Dermis blood vessel endothelial cell (primary cell): ENCODE results near the gene DGCR2. TPM values are rescaled to one million over a fixed set of nuclear protein-coding genes. Genes with fewer than 3 reads are reported as not detected.
A peak's percentile ranks its signal among the peaks of the same experiment; 100 is the strongest.

Experiments
- DNase-seq: peaks from one replicate; pipeline ENCODE4 v3.0.0; 2010
- total RNA-seq: library from RNA; depleted of rRNA; stranded (reverse); fragments of >200 nt; gene quantifications from 2 replicates; pipeline ENCODE4 v1.2.3, GENCODE V29; 2014

The DGCR2 gene
- total RNA-seq, 1 donor from 2014 or later, result 56.2 TPM

DNA sequence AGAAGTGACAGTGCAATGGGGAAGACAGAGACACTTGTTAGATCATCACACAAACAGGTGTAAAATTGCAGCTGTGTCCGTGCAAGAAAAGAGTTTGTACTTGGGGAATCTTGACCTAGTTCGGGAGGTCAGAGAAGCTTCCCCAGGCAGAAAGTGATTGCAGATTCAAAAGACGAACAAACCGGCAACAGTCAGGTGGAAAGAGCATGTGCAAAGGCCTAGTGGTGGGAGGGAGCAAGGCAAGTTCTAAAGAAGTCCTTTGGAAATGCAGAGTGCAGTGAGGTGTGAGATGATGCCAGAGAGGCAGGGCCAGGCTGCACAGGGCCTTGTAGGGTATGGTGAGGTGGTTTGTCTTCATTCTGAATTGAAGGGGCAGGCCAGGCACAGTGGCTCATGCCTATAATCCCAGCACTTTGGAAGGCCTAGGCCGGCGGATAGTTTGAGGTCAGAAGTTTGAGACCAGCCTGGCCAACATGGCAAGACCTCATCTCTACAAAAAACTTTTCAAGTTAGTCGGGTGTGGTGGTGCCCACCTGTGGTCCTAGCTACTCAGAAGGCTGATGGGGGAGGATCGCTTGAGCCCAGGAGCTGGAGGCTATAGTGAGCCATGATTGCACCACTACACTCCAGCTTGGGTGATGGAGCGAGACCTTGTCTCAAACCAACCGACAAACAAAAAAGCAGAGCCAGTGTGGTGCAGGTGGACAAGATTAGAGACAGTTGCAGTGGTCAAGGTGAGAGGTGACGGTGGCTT lies 24.2 kb upstream of the DGCR2 start:
- DNase-seq, result no peak

DNA sequence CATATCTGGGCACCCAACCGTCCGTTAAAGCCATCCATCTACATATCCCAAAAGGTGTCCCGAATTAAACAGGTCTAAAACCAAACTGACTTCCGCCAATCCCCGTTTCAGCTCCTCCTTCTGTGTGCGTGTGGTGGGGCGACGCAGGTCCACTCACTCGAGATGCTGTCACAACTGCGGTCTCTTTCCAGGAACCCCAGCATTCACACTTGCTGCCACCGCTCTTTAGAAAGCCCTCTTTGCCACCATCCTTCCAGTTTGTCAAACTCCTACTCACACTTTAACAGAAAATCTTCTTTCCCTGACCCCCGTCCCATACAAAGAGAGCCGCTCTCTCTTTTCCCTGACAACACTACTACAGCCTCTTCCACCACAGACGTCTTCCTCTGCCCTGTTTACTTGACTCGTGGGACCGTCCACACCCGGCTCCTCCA lies 21.8 kb upstream of the DGCR2 start:
- DNase-seq, result peak; percentile 28

DNA sequence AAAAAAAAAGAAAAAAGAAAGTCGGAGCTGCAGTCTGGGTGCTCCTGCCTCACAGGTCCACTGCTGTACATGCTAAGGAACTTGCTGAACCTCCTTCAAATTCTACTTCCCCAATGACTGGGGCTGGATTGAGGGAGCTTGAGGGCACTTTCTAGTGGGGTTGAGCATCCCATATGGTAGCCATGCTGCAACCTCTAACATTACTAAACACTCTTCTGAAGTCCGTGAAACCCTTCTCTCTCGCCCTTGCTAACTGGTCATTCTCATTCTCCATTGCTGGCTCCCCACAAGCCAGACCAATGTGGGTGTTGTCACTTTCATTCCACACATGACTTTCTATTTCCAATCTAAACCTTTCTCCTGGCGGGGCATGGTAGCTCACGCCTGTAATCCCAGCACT lies 21.0 kb upstream of the DGCR2 start:
- DNase-seq, result no peak

DNA sequence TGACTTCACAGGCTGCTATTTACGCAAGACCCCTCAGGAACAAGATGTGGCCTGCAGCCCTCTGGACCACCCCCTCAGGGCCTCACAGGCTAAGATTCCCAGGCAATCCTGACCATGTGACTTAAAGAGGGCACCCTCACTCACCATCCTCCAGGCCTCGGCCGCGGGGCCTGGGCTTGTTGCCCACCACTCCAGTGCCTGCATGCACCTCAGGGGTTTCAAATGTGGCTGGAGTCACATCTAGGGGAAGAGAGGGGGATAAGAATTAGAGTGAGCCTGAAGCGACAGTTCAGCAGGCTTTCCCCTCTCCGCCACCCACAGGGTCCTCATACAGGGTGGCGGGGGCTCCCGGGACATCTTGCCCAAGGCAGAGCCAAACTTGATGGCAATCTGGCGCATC lies 20.2 kb upstream of the DGCR2 start:
- no peak for DNase-seq

DNA sequence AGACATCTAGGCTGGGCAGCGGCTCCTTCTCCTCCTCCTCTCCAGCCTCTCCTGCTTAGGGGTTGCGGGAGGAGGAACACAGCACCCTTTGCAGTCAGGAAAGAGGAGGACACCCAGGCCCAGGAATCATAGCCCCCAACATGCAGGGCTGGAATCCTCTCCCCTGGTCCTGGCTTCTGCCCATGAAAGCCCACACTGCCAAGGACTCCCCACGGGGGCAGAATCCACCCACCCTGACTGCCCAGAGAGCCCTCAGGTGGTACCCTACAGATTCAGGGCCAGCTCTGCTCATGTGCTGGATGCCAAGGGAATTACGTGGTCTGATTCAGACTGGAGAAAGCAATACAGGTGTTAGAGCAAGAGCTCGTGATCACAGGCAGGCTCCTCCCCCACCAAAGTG lies 17.8 kb upstream of the DGCR2 start:
- DNase-seq, result no peak

DNA sequence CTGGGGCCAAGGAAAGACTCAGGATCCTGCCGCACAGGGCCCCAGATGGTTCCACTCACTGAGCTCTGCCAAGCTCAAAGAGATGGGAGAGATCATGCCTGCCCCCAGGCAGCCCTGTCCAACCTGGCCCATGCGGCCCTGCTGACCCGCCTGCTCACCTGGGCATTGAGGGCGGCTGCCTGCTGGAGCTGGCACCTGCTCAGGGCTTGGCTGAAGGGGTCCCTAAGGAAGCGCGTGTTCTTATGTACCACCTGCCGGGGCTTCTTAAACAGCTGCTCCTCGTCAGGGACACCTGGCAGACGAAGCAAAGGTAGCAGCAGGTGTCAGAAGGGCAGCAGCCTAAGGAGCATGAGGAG lies 16.8 kb upstream of the DGCR2 start:
- no peak for DNase-seq

DNA sequence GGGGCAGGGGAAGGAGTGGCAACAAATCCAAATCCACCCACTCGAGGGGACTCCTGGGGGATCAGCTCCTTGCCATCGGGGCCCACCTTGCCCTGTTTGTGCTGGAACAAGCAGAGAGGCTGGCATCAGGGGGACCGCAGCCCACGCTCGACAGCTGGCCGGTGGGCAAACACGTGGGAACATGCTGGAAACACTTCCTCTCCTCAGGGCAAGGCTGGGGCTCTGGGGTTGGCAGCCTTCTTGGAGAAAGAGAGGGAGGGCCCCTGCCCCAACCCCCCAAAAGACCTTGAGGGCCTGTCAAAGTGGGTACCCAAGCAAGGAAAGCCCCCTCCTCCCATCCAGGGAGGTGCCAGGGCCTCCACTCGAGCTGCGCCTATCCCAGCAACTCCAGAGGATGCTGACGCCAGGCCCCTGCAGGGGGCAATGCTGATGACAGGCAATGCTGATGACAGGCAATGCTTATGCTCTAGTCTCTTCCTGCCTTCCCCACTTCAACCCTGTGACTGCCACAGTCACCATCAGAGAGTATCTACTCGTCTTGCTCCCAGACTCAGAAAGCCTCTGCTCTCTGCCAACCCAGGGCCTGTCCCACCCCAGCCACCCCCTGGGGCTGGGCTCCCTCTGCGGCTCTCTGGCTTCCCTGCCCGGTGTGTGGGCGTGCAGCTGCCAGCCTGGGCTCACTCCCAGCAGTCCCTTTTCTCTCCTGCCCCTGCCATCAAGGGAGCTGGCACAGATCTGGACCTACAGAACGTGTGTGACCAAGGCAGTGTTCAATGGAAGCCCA lies 16.2 kb upstream of the DGCR2 start:
- DNase-seq, result no peak

DNA sequence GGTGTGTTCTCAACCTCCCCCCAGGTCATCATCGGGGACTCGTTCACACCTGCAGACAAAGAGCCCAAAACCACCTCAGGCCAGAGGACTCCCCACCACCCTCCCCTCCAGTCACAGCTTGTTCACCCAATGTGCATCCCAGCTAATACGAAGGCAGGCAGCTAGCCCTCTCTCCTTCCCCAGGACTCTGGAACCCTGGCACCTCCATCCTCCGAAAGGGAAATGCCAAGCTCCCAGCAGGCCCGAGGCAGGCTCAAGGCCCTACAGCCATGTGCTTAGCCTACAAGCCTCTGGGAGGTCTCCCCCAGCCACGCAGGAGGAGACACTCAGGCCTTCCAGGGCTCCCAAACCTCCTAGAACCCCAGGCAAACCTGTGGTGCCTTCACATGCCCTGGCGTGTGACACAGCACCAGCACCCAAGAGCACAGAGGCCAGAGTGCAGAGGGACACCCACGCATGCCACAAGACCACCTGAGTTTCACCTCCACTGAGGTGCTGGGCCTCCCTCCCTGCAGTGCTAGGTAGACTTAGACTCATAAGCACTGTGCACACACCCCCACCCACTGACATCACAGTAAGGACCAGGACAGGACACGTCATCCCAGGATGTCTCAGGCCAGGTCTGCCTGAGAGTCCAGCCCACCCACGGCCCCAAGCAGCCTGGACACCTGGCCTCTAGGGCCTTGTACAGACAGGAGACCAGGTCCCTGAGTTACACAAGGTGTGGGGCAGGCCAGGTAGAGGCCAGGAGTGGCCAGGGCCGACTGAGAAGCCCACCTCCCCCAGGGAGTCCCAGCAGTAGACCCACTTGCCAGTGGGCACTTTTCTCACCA lies 15.4 kb upstream of the DGCR2 start:
- no peak for DNase-seq

DNA sequence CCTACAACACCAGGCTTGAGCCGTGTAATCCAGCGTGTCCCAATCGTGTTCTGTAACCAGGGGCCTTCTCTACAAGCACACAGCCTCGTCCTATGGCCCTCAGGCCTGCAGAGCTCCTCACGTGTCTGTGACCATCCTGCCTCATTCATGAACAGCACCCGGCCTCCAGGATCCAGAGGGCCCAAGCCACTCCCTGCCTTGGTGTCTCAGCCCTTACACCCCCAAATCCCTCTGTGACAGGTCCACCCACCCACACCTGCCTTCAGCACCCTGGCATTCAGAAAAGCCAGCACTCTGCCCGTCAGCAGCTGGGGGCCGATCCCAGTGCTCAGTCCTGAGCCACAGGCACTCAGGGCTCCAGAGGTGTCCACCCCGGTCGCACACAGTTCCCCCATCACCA lies 14.7 kb upstream of the DGCR2 start:
- no peak for DNase-seq

DNA sequence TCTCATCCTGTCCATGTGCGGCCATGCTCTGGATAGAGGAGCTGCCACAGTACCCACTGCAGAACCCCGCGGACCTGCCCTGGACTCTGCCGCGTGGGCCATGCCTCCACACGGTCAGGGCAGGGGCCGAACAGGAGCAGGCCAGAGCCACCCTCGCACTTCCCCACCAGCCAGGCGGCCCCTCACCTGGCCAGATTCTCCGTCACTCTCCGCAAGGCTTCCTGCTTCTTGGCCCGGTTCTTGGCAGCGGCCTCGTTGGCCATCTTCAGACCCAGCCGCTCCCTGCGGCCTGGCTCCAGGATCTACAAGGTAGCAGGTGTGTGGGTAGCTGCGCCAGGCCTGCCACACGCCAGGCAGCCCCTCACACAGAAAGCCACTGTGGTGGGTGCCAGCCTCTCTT lies 12.7 kb upstream of the DGCR2 start:
- no peak for DNase-seq

DNA sequence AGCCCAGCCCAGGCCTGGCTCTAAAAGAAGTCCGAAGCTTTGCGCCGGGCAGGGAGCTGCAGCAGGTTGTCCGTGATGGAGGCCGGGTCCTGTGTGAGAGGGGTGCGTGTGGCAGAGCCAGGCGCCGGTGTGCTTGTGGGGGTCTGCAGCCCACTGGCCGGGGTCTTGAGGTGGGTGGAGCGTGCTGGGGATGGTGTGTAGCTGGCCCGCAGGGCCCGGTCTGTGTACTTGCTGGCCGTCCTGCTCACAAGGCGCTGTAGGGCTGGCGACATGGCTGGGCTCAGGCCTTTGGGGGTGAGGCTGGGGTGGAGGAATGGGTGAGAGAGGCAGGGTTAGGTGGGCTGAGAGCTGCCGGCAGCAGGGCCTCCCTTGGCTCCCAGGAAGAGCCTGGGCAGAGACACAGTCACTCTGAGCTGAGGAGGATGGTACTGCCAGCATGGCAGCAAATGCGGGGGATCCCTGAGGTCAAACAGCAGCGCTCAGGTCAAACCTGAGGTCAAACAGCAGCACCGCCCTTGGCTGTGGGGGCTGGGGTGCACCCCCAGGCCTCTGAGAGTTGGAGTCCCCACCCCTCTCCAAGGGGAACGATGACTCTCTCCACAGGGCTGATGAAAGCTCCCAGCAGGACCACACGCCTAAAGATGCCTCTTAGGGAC lies 12.1 kb upstream of the DGCR2 start:
- DNase-seq, result no peak

DNA sequence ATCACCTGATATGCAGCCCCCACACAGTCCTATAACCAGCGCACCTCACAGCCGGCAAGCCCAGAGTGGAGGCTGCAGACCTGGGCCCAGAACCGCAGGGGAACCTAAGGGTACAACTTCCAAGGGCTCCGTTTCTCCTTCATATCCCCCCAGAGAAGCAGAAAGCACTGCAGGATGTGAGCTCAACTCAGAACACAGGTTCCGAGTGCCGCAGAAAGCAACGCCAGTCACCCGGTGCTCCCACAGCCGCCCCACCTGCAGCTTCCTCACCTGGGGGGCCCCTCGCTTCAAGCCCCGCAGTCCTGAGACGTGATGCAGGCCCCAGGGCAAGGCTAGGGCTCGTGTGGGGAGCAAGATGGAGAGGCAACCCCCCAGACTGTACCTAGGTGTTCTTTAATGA lies 11.3 kb upstream of the DGCR2 start:
- DNase-seq, result no peak

DNA sequence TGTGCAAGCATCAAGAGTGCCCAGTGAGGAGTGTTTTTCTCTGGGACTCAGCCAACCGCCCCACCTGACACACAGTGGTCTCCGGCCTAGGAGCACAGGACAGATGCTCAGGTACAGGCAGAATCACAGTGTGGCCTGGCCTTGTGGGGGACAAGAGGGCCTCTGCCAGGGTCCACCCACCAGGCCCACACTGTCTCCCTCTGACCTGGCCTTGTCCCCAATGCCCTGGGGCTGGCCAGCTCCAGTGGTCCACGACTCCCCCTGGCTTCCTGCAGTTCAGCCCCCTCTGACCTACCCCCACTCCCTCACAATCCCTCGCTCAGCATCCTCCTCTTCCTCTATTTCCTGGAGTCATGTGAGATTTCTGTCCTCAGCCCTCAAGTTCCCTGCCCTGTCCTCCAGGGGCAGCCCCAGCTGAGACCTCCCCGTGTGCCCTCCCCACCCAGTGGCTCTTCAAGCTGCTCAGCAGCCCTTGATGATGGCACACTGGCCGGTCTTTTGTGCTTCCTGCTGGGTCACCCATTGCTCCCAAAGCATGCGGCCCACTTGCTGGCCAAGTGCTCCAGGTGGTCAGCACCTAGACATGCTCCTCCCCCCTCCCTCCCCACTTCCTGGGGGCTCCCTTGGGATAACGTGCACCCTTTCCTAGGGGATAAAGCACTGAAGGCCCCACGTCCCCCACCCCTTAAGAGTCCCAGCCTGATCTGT lies 10.6 kb upstream of the DGCR2 start:
- no peak for DNase-seq

DNA sequence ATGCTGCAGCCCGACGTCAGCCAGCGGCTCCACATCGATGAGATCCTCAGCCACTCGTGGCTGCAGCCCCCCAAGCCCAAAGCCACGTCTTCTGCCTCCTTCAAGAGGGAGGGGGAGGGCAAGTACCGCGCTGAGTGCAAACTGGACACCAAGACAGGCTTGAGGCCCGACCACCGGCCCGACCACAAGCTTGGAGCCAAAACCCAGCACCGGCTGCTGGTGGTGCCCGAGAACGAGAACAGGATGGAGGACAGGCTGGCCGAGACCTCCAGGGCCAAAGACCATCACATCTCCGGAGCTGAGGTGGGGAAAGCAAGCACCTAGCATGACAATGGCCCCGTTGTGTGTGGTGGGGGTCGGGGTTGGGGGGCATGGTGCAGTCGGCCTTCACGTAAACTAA lies 9.9 kb upstream of the DGCR2 start:
- no peak for DNase-seq

DNA sequence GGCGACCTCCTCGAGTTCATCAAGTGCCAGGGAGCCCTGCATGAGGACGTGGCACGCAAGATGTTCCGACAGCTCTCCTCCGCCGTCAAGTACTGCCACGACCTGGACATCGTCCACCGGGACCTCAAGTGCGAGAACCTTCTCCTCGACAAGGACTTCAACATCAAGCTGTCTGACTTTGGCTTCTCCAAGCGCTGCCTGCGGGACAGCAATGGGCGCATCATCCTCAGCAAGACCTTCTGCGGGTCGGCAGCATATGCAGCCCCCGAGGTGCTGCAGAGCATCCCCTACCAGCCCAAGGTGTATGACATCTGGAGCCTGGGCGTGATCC lies 9.4 kb upstream of the DGCR2 start:
- no peak for DNase-seq

DNA sequence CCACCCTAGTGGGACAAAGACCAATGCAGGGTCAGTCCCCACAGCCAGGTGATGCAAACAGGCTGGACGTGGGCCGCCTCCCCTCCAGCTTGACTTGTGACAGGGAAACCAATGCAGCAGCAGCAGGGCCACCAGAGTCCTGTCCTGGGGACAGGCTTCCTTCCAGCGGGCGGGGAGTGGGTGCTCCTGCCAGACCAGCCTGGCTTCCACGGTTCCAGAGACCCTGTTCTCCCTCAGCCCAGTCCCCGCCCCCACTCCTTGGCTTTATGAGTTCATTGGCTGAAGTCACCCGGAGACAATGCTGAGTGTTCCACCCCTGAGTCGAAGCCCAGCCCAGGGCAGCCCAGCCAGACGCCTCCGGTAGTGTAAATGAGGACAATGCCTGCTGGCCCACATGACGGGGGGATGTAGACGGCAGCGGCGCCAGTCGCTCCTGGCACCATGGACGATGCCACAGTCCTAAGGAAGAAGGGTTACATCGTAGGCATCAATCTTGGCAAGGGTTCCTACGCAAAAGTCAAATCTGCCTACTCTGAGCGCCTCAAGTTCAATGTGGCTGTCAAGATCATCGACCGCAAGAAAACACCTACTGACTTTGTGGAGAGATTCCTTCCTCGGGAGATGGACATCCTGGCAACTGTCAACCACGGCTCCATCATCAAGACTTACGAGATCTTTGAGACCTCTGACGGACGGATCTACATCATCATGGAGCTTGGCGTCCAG lies 8.9 kb upstream of the DGCR2 start, which contains the start of gene TSSK2:
Gene TSSK2 (plus strand): TSS at position 350 of the 726 bp plus-strand sequence. CDS start 92 bp downstream, at position 442.
- no peak for DNase-seq

DNA sequence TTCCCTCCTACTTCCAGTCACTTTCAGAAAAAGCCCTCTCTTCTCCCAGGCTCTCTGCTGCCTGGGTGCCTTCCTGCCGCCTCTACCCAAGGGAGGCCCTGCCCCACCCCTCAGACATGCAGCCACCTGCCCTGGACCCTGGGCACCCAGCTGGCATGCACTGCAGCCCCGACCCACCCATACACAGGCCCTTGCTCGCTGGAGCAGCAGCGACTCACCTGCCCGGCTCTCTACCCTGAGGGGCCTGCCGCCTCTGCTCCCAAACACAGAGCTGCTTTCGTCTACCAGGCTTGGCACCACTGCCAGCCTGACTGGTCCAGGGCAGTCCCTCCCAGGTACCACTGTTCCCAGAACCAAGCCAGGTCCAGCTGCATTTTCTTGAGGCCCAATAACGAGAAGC lies 7.7 kb upstream of the DGCR2 start:
- no peak for DNase-seq

DNA sequence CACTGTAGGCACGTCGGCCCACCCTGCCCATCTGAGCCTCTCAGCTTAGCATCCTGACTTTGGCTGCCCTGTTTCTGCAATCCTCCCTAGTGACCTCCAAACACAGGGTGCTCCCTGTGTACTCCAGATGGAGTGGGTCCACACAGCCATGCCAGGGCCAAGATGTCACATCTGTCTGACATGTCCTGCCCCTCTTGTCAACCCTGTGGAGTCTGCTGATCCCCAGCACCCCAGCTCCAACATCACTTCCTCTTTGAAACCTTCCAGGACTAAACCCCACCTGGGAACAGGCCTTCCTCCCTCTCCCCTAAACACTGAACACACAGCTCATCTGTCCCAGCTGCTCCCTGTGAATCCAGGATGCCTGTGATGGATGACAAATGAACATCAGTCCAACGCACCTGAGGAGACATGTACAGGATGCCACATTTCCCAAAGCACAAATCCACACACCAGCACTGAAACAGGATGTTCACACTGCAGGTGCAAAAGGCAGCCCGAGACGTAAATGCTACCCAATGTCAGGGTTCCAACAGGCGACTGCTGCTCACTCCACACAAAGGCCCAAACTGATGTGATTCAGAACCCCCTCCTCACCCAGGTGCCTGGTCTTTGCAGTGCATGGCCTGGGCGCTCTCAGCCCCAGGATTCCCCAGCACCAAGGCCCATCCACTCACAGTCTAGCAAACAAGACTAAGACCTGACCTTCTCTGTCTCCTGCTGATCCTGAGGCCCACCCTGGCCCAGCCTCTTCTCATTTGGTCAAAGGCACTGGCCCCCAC lies 6.9 kb upstream of the DGCR2 start:
- DNase-seq, result no peak

DNA sequence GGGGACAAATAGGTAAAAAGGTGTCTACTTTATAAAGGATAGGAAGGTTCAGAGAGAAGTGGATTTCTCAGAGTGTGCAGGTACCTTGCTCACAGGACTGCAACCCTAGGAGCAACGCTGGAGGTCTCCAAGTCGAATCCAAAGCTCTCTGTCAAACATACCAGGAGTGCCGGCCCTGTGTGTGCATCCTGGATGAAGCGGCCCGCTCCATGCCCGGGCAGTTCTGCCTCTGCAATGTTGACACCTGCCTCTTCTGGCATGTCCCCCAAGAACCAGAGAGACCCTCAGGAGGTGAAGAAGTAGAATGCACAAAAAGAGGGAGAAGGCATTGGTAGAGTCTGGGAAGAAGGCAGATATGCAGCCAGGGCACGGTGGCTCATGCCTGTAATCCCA lies 5.8 kb upstream of the DGCR2 start:
- DNase-seq, result no peak

DNA sequence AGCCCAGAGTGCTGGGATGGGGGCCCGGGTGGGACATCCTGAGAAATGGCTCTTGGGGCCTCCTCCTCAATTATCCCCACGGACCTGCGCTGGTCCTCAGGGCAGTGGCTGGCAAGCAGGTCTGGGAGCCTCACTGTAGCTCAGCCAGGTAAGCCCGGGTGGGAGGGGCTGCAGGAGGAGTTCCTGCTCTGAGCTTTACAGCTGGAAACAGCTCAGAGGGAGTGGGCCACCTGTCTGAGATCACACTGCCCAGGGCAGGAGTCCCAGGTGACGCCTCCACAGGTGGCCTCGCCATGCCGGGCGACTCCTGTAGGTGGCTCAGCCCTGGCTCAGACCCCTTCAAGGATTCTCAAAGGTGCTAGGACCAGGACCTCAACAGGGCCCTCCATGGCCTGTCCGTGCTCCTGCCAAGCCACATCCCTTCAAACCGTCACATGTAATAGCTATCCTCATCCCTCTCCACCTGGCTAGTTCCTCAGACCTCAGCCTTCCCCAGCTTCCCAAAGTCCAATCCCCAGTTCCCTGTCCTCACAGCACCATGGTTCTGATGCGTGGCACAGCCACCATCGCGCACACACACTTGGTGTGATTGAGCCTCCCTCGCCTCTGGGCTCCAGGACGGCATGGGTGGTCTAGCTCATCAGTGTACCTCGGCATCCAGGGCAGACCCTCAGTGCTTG lies 5.3 kb upstream of the DGCR2 start:
- DNase-seq, result no peak
